Transverse colon (tissue), 3 donors: Measurements from ENCODE around the gene DEUP1.

ENCODE experiments used
- CTCF ChIP-seq, 5 experiments: fragments of 200-600 bp in 3 of 5; fragments of 450-650 bp in 2 of 5; sonication (generic) in 3 of 5; IDR thresholded peaks; 1 replicate in 2 of 5; 2 replicates in 3 of 5; pipeline ENCODE4 v1.5.1; 2016 to 2017; ENCODE audit warnings: antibody characterized with exemption in 5 of 5, inconsistent platforms in 3 of 5, mild to moderate bottlenecking in 2 of 5, moderate library complexity in 1 of 5
- EP300 ChIP-seq: sonication (generic); formaldehyde crosslinking; IDR thresholded peaks from one replicate; pipeline ENCODE4 v1.6.1; 2017; ENCODE audit warnings: antibody characterized with exemption, low read depth
- POLR2A ChIP-seq: fragments of 450-650 bp; IDR thresholded peaks from one replicate; pipeline ENCODE4 v1.6.1; 2016; ENCODE audit warnings: antibody characterized with exemption, mild to moderate bottlenecking, moderate library complexity

- TF ChIP-seq EP300 (no peak), CTCF (IDR thresholded peaks at IDR 0.05) (no peak), POLR2A (no peak)
Observed at GRCh38 chr11:93319224-93319839, 11.2 kb upstream of the DEUP1 start.
